T-helper 1 cell treated with Interleukin-12 subunit alpha and Interleukin-12 subunit beta and Interleukin-4 antibody, amounts not matched to agents 30 ng/mL and 1 ng/mL, for 36 hours (primary cell): ENCODE measurements around the gene AKR1A1. TPM values are rescaled to one million over a fixed set of nuclear protein-coding genes. Genes with fewer than 3 reads are reported as not detected.

ENCODE experiments used
- intact Hi-C: fragments of 100-400 bp; cut with micrococcal nuclease; formaldehyde crosslinking; loops from one replicate; pipeline ENCODE4 v1.15.1; 2024
- total RNA-seq: library from RNA; stranded (reverse); gene quantifications from 2 replicates; pipeline ENCODE4 v1.2.3, GENCODE V29; 2022

AKR1A1 gene
- total RNA-seq, 1 donor from 2014 or later: 177 TPM

- intact Hi-C loops: loop anchor here (1.0 to 2.0 kb wide), 2 partner anchors 21 to 164 kb away; partner anchors contain the start of gene GPBP1L1
These were observed 28.1 kb upstream of the AKR1A1 start for GRCh38 chr1:45522324-45523104.

- intact Hi-C loops: loop anchor here (2.0 kb wide), 1 partner anchor 163 kb away; the partner anchor contains the start of gene GPBP1L1
These were observed 27.1 kb upstream of the AKR1A1 start for GRCh38 chr1:45523516-45523915.

GRCh38 chr1:45523975-45524374 lies 26.7 kb upstream of the AKR1A1 start:
- intact Hi-C loops: loop anchor here (2.0 kb wide), 1 partner anchor 163 kb away; the partner anchor contains the start of gene GPBP1L1

- intact Hi-C loops: no loop called here
These were observed 24.4 kb upstream of the AKR1A1 start for GRCh38 chr1:45526135-45526644.

- intact Hi-C loops: no loop called here
These were observed 19.9 kb upstream of the AKR1A1 start for GRCh38 chr1:45530632-45531135.

- intact Hi-C loops: no loop called here
These were observed 18.8 kb upstream of the AKR1A1 start for GRCh38 chr1:45531873-45532272.

GRCh38 chr1:45535988-45536766 lies 14.4 kb upstream of the AKR1A1 start:
- intact Hi-C loops: no loop called here

GRCh38 chr1:45536886-45537285 lies 13.7 kb upstream of the AKR1A1 start:
- intact Hi-C loops: no loop called here

- intact Hi-C loops: no loop called here
These were observed 9.4 kb upstream of the AKR1A1 start for GRCh38 chr1:45541193-45541592.

GRCh38 chr1:45542591-45542990 lies 8.0 kb upstream of the AKR1A1 start:
- intact Hi-C loops: no loop called here

- intact Hi-C loops: loop anchor here (1.0 kb wide), 3 partner anchors 8 to 40 kb away; no protein-coding TSS in a partner anchor
These were observed 6.8 kb upstream of the AKR1A1 start for GRCh38 chr1:45543581-45544417.

- intact Hi-C loops: loop anchor here (1.0 kb wide), 1 partner anchor 39 kb away; no protein-coding TSS in a partner anchor
These were observed 6.1 kb upstream of the AKR1A1 start for GRCh38 chr1:45544530-45544929.

- intact Hi-C loops: no loop called here
These were observed 5.6 kb upstream of the AKR1A1 start for GRCh38 chr1:45545019-45545493.

GRCh38 chr1:45545553-45546310 lies 4.9 kb upstream of the AKR1A1 start:
- intact Hi-C loops: no loop called here

GRCh38 chr1:45551684-45552083 lies 1.1 kb downstream of the AKR1A1 start:
- intact Hi-C loops: loop anchor here (1.0 to 2.0 kb wide), 7 partner anchors 8 to 249 kb away; partner anchors contain the start of genes IPP, NASP and PRDX1

GRCh38 chr1:45552331-45552730 lies 1.7 kb downstream of the AKR1A1 start:
- intact Hi-C loops: no loop called here

GRCh38 chr1:45554198-45554597 lies 3.6 kb downstream of the AKR1A1 start:
- intact Hi-C loops: no loop called here

- intact Hi-C loops: no loop called here
These were observed 6.9 kb downstream of the AKR1A1 start for GRCh38 chr1:45557422-45557944.

- intact Hi-C loops: no loop called here
These were observed 13.2 kb downstream of the AKR1A1 start for GRCh38 chr1:45563843-45564242.

GRCh38 chr1:45566722-45567121 lies 16.1 kb downstream of the AKR1A1 start:
- intact Hi-C loops: no loop called here
